Transverse colon (tissue), 4 donors: ENCODE results near the gene NCMAP.

ENCODE experiments used
- CTCF ChIP-seq, 5 experiments: fragments of 200-600 bp in 3 of 5; fragments of 450-650 bp in 2 of 5; sonication (generic) in 3 of 5; IDR thresholded peaks; 1 replicate in 2 of 5; 2 replicates in 3 of 5; pipeline ENCODE4 v1.5.1; 2016 to 2017; ENCODE audit warnings: antibody characterized with exemption in 5 of 5, inconsistent platforms in 3 of 5, mild to moderate bottlenecking in 2 of 5, moderate library complexity in 1 of 5
- POLR2AphosphoS5 ChIP-seq, 3 donors: sonication (generic); formaldehyde crosslinking; IDR thresholded peaks; one replicate each; pipeline ENCODE4 v1.6.1; 2016; ENCODE audit warnings: antibody characterized with exemption in 3 of 3

GRCh38 chr1:24606621-24607020, 50.7 kb downstream of the NCMAP start:
- TF ChIP-seq POLR2AphosphoS5 (IDR thresholded peaks at IDR 0.05): no peak
- no peak for TF ChIP-seq CTCF (IDR thresholded peaks at IDR 0.05)
